SK-N-SH treated with all-trans-retinoic acid at 6 μM for 48 hours (cell line): ENCODE data around the gene RPS15A.

ENCODE experiments used
- ATAC-seq: fragments of 200-7000 bp; cut with Tn5 transposase; 3 replicates; pipeline ENCODE4 v1.9.1; 2020; ENCODE audit warnings: mild to moderate bottlenecking, moderate library complexity
- ARNTL ChIP-seq: fragments of 450-650 bp; formaldehyde crosslinking; IDR thresholded peaks from 2 replicates; pipeline ENCODE4 v1.5.0; 2020; ENCODE audit warnings: low read depth, mild to moderate bottlenecking, moderate library complexity, borderline replicate concordance
- BACH2 ChIP-seq: fragments of 250-450 bp; sonication (Bioruptor Pico); IDR thresholded peaks from 2 replicates; pipeline ENCODE4 v1.9.0; 2021; ENCODE audit warnings: mild to moderate bottlenecking, borderline replicate concordance
- CSDC2 ChIP-seq: fragments of 250-450 bp; sonication (Bioruptor Pico); IDR thresholded peaks from 2 replicates; pipeline ENCODE4 v1.5.0; 2020; ENCODE audit warnings: mild to moderate bottlenecking, moderate library complexity
- CSRNP3 ChIP-seq: fragments of 250-450 bp; sonication (Bioruptor Pico); IDR thresholded peaks from 2 replicates; pipeline ENCODE4 v1.5.1; 2021; ENCODE audit warnings: mild to moderate bottlenecking, moderate library complexity
- ESRRG ChIP-seq: fragments of 250-450 bp; sonication (Bioruptor Pico); IDR thresholded peaks from 2 replicates; pipeline ENCODE4 v1.6.1; 2021; ENCODE audit warnings: mild to moderate bottlenecking
- GLIS3 ChIP-seq: fragments of 250-450 bp; sonication (Bioruptor Pico); IDR thresholded peaks from 2 replicates; pipeline ENCODE4 v1.5.0; 2020; ENCODE audit warnings: mild to moderate bottlenecking, moderate library complexity
- OSR1 ChIP-seq: fragments of 250-450 bp; sonication (Bioruptor Pico); IDR thresholded peaks from 2 replicates; pipeline ENCODE4 v1.8.0; 2022; ENCODE audit warnings: moderate library complexity, mild to moderate bottlenecking, inconsistent platforms
- PPARA ChIP-seq: fragments of 250-450 bp; sonication (Bioruptor Pico); IDR thresholded peaks from 2 replicates; pipeline ENCODE4 v1.5.0; 2020; ENCODE audit warnings: mild to moderate bottlenecking, borderline replicate concordance
- RARB ChIP-seq: fragments of 250-450 bp; sonication (Bioruptor Pico); IDR thresholded peaks from 2 replicates; pipeline ENCODE4 v1.8.0; 2021; ENCODE audit warnings: mild to moderate bottlenecking, moderate library complexity
- TCF4 ChIP-seq: fragments of 250-450 bp; sonication (Bioruptor Pico); IDR thresholded peaks from 2 replicates; pipeline ENCODE4 v1.8.0; 2021; ENCODE audit warnings: mild to moderate bottlenecking, moderate library complexity, borderline replicate concordance
- TOX ChIP-seq: fragments of 250-450 bp; sonication (Bioruptor Pico); IDR thresholded peaks from 2 replicates; pipeline ENCODE4 v1.8.0; 2021; ENCODE audit warnings: mild to moderate bottlenecking, moderate library complexity, borderline replicate concordance
- ZC3H10 ChIP-seq: fragments of 250-450 bp; sonication (Bioruptor Pico); IDR thresholded peaks from 2 replicates; pipeline ENCODE4 v1.5.1; 2021; ENCODE audit warnings: mild to moderate bottlenecking, moderate library complexity
- ZFP3 ChIP-seq: fragments of 250-450 bp; sonication (Bioruptor Pico); IDR thresholded peaks from 2 replicates; pipeline ENCODE4 v1.5.0; 2020; ENCODE audit warnings: mild to moderate bottlenecking, moderate library complexity
- ZFP30 ChIP-seq: fragments of 450-650 bp; formaldehyde crosslinking; IDR thresholded peaks from 2 replicates; pipeline ENCODE4 v1.5.0; 2022; ENCODE audit warnings: mild to moderate bottlenecking, moderate library complexity
- ZNF565 ChIP-seq: fragments of 450-650 bp; formaldehyde crosslinking; conservative IDR thresholded peaks from 2 replicates; pipeline ENCODE4 v1.5.0; 2020; ENCODE audit warnings: low read depth, mild to moderate bottlenecking, moderate library complexity
- ZNF70 ChIP-seq: fragments of 450-650 bp; formaldehyde crosslinking; IDR thresholded peaks from 2 replicates; pipeline ENCODE4 v1.5.0; 2020; ENCODE audit warnings: mild to moderate bottlenecking, moderate library complexity
- ZNF8 ChIP-seq: fragments of 450-650 bp; formaldehyde crosslinking; IDR thresholded peaks from 2 replicates; pipeline ENCODE4 v1.5.0; 2020; ENCODE audit warnings: mild to moderate bottlenecking, moderate library complexity
- TF ChIP-seq, protein P1 (sequence below): fragments of 250-450 bp; sonication (Bioruptor Pico); IDR thresholded peaks from 2 replicates; pipeline ENCODE4 v1.8.0; 2021; ENCODE audit warnings: low read depth, mild to moderate bottlenecking, moderate library complexity, borderline replicate concordance
- TF ChIP-seq, protein P2 (sequence below): fragments of 250-450 bp; sonication (Bioruptor Pico); IDR thresholded peaks from 2 replicates; pipeline ENCODE4 v1.8.0; 2020; ENCODE audit warnings: mild to moderate bottlenecking, moderate library complexity, borderline replicate concordance
- TF ChIP-seq, protein P3 (sequence below): fragments of 250-450 bp; sonication (Bioruptor Pico); IDR thresholded peaks from 2 replicates; pipeline ENCODE4 v1.5.1; 2020; ENCODE audit warnings: low read depth, mild to moderate bottlenecking, moderate library complexity
- TF ChIP-seq, protein P4 (sequence below): fragments of 250-450 bp; sonication (Bioruptor Pico); IDR thresholded peaks from 2 replicates; pipeline ENCODE4 v1.5.0; 2020; ENCODE audit warnings: mild to moderate bottlenecking, moderate library complexity

RPS15A gene

DNA sequence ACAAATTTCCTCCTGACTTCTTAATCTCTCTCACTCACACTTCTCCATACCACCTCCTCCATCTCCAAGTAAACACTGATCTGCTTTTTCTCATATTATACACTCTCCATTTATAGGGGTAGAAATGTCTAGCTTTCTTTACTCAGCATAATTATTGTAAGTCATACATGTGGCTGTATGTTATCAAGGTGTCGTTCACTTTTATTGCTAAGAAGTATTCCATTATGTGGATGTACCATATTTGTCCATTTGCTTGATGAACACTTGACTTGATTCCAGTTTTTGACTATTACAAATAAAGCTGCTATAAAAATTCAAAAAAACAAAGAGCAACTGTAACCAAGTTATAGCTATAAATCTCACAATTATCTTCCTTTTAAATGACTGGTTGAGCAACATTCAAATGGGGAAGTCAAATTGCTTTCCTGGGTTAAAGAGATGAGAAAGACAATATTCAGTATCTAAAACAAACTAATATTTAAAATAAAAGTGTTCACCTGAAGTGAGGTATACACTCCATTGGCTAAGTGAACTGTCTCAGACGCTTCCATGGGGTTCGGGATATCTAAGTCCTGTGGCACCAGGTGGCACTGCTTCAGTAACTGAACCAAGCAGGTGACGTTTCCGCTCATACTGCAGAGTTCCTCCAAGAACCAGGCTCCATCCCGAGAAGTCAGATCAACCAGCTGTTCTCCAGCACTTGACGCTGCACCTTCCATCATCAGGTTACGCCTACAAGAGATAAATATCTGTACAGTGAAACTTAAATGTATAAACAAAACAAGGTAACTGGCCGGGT lies 43.8 kb upstream of the RPS15A start:
- no peak for TF ChIP-seq PPARA (CRISPR knock-in tag)
- no peak for ATAC-seq

- ATAC-seq = no peak
- TF ChIP-seq ARNTL (CRISPR knock-in tag) (no peak), PPARA (CRISPR knock-in tag) (no peak), OSR1 (CRISPR knock-in tag) (no peak), CSRNP3 (CRISPR knock-in tag) (no peak), BACH2 (no peak)
Measured at GRCh38 chr16:18832613-18833012, 42.5 kb upstream of the RPS15A start.

GRCh38 chr16:18832006-18832405 lies 41.9 kb upstream of the RPS15A start:
- no peak for ATAC-seq
- TF ChIP-seq, protein P1, sequence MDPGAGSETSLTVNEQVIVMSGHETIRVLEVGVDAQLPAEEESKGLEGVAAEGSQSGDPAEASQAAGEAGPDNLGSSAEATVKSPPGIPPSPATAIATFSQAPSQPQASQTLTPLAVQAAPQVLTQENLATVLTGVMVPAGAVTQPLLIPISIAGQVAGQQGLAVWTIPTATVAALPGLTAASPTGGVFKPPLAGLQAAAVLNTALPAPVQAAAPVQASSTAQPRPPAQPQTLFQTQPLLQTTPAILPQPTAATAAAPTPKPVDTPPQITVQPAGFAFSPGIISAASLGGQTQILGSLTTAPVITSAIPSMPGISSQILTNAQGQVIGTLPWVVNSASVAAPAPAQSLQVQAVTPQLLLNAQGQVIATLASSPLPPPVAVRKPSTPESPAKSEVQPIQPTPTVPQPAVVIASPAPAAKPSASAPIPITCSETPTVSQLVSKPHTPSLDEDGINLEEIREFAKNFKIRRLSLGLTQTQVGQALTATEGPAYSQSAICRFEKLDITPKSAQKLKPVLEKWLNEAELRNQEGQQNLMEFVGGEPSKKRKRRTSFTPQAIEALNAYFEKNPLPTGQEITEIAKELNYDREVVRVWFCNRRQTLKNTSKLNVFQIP (CRISPR knock-in tag) = no peak
- TF ChIP-seq ZNF70 (CRISPR knock-in tag) (no peak), CSRNP3 (CRISPR knock-in tag) (no peak), CSDC2 (CRISPR knock-in tag) (no peak), ZNF8 (CRISPR knock-in tag) (no peak), ZC3H10 (CRISPR knock-in tag) (no peak), ZFP30 (CRISPR knock-in tag) (no peak), TOX (CRISPR knock-in tag) (no peak), ZNF565 (CRISPR knock-in tag) (no peak), PPARA (CRISPR knock-in tag) (no peak), ZFP3 (no peak), TCF4 (CRISPR knock-in tag) (no peak), RARB (no peak), ESRRG (CRISPR knock-in tag) (no peak), GLIS3 (CRISPR knock-in tag) (no peak), BACH2 (no peak), ARNTL (CRISPR knock-in tag) (no peak)
- TF ChIP-seq, protein P2, sequence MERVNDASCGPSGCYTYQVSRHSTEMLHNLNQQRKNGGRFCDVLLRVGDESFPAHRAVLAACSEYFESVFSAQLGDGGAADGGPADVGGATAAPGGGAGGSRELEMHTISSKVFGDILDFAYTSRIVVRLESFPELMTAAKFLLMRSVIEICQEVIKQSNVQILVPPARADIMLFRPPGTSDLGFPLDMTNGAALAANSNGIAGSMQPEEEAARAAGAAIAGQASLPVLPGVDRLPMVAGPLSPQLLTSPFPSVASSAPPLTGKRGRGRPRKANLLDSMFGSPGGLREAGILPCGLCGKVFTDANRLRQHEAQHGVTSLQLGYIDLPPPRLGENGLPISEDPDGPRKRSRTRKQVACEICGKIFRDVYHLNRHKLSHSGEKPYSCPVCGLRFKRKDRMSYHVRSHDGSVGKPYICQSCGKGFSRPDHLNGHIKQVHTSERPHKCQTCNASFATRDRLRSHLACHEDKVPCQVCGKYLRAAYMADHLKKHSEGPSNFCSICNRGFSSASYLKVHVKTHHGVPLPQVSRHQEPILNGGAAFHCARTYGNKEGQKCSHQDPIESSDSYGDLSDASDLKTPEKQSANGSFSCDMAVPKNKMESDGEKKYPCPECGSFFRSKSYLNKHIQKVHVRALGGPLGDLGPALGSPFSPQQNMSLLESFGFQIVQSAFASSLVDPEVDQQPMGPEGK (CRISPR knock-in tag) = no peak
- TF ChIP-seq, protein P3, sequence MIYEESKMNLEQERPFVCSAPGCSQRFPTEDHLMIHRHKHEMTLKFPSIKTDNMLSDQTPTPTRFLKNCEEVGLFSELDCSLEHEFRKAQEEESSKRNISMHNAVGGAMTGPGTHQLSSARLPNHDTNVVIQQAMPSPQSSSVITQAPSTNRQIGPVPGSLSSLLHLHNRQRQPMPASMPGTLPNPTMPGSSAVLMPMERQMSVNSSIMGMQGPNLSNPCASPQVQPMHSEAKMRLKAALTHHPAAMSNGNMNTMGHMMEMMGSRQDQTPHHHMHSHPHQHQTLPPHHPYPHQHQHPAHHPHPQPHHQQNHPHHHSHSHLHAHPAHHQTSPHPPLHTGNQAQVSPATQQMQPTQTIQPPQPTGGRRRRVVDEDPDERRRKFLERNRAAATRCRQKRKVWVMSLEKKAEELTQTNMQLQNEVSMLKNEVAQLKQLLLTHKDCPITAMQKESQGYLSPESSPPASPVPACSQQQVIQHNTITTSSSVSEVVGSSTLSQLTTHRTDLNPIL (CRISPR knock-in tag) = no peak
- TF ChIP-seq, protein P4, sequence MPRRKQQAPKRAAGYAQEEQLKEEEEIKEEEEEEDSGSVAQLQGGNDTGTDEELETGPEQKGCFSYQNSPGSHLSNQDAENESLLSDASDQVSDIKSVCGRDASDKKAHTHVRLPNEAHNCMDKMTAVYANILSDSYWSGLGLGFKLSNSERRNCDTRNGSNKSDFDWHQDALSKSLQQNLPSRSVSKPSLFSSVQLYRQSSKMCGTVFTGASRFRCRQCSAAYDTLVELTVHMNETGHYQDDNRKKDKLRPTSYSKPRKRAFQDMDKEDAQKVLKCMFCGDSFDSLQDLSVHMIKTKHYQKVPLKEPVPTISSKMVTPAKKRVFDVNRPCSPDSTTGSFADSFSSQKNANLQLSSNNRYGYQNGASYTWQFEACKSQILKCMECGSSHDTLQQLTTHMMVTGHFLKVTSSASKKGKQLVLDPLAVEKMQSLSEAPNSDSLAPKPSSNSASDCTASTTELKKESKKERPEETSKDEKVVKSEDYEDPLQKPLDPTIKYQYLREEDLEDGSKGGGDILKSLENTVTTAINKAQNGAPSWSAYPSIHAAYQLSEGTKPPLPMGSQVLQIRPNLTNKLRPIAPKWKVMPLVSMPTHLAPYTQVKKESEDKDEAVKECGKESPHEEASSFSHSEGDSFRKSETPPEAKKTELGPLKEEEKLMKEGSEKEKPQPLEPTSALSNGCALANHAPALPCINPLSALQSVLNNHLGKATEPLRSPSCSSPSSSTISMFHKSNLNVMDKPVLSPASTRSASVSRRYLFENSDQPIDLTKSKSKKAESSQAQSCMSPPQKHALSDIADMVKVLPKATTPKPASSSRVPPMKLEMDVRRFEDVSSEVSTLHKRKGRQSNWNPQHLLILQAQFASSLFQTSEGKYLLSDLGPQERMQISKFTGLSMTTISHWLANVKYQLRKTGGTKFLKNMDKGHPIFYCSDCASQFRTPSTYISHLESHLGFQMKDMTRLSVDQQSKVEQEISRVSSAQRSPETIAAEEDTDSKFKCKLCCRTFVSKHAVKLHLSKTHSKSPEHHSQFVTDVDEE (CRISPR knock-in tag) = no peak
